ENCODE results near the gene OLFM2. TPM values are rescaled to one million over a fixed set of nuclear protein-coding genes. Genes with fewer than 3 reads are reported as not detected.

The OLFM2 gene
- total and polyA plus RNA-seq, 9 of the 15 experiments (the other 6 are each of a cell fraction or from before 2014, with no cell fraction given), result 0.10 to 0.33 (median 0.23) TPM; not detected in 4

DNA sequence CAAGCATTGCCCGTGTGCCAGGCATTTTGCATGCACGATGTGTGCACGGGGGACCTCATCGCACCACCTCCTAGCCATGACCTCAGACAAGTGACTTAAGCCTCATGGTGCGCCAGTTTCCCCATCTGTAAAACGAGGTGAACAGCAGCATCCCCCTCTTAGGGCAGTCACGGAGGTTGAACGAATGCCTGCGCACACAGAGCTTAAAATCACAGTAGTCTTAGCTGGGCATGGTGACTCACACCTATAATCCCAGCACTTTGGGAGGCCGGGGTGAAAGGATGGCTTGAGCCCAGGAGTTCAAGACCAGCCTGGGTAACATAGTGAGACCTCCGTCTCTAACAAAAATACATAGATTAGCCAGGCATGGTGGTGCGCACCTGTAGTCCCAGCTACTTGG, 52.6 kb downstream of the OLFM2 start:
- no peaks in the 10 kb centered on the region; a peak in 1 of 5 replicates for H3K4me1 ChIP-seq (replicated peaks in 1 of 2; ENCODE audit: control insufficient read depth in 2 of 2, insufficient read depth in 2 of 2, low read length in 2 of 2)
- DNase-seq (ENCODE audit: extremely low read depth in 1 of 4, low spot score in 3 of 4) (no peak), ATAC-seq (no peak), FAIRE-seq (no peak)
- no peak overlapping the region for H3K4me3 ChIP-seq
- in situ Hi-C loops (cut with MboI), result no loop called here
- intact Hi-C loops (cut with micrococcal nuclease), result no loop called here
- no peaks in the 10 kb centered on the region for H3K9me1 ChIP-seq (ENCODE audit: control insufficient read depth, insufficient read depth, low read length)
- H3K9me3 ChIP-seq (replicated peaks; ENCODE audit: control insufficient read depth, insufficient read depth, low read depth, low read length), result no peaks in the 10 kb centered on the region
- H2AFZ ChIP-seq (ENCODE audit: low read depth, low read length), result no peak overlapping the region
- H4K20me1 ChIP-seq (replicated peaks; ENCODE audit: control insufficient read depth, insufficient read depth, low read length), result peaks cover 3% of the 10 kb centered on the region; the same call in 1 of the 2 replicates
- CTCF ChIA-PET (ENCODE audit: low intra/inter-chr PET ratio), result no interaction called here
- H3K27ac ChIP-seq (ENCODE audit: extremely low read depth, low read depth, low read length), result no peak overlapping the region
- peaks cover 5 to 63% of the 10 kb centered on the region in 2 experiments; a peak in 3 of 5 replicates for H3K27me3 ChIP-seq (ENCODE audit: control insufficient read depth in 2 of 2, insufficient read depth in 2 of 2, low read length in 2 of 2)
- POLR2A ChIA-PET, result no interaction called here
- no TSS peak for BruUV-seq (replicated peaks)
- H3K9ac ChIP-seq (ENCODE audit: insufficient read depth in 1 of 2, low read depth in 2 of 2, low read length in 2 of 2), result no peak overlapping the region; a peak in 1 of 4 replicates
- 9% methylated on average over 11 of the region's 12 CpGs for WGBS (ENCODE audit: insufficient coverage, low coverage, missing lambda C conversion rate)
- no peaks in the 10 kb centered on the region for H3K36me3 ChIP-seq (ENCODE audit: control insufficient read depth, insufficient read depth, low read length)
- no peaks in the 10 kb centered on the region for H3K79me2 ChIP-seq (ENCODE audit: control insufficient read depth, insufficient read depth, low read length)
- TF ChIP-seq FOXJ2 (tag; IDR thresholded peaks at IDR 0.05) (no peak), TAF9B (IDR thresholded peaks at IDR 0.05; ENCODE audit: partially characterized antibody) (no peak), CTBP1 (IDR thresholded peaks at IDR 0.05; ENCODE audit: borderline replicate concordance) (no peak), OTX1 (CRISPR knock-in tag; IDR thresholded peaks at IDR 0.05) (no peak), NR2F6 (CRISPR knock-in tag; IDR thresholded peaks at IDR 0.05) (no peak), SOX6 (IDR thresholded peaks at IDR 0.05) (no peak), POLR2A (conservative IDR thresholded peaks at IDR 0.05) (no peak), ZNF584 (CRISPR knock-in tag; IDR thresholded peaks at IDR 0.05; ENCODE audit: low read depth) (no peak), MEF2D (tag; conservative IDR thresholded peaks at IDR 0.05; ENCODE audit: low read depth) (no peak)
- TF ChIP-seq, protein P1, sequence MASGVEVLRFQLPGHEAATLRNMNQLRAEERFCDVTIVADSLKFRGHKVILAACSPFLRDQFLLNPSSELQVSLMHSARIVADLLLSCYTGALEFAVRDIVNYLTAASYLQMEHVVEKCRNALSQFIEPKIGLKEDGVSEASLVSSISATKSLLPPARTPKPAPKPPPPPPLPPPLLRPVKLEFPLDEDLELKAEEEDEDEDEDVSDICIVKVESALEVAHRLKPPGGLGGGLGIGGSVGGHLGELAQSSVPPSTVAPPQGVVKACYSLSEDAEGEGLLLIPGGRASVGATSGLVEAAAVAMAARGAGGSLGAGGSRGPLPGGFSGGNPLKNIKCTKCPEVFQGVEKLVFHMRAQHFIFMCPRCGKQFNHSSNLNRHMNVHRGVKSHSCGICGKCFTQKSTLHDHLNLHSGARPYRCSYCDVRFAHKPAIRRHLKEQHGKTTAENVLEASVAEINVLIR (CRISPR knock-in tag; IDR thresholded peaks at IDR 0.05), result no peak
- TF ChIP-seq, protein P2, sequence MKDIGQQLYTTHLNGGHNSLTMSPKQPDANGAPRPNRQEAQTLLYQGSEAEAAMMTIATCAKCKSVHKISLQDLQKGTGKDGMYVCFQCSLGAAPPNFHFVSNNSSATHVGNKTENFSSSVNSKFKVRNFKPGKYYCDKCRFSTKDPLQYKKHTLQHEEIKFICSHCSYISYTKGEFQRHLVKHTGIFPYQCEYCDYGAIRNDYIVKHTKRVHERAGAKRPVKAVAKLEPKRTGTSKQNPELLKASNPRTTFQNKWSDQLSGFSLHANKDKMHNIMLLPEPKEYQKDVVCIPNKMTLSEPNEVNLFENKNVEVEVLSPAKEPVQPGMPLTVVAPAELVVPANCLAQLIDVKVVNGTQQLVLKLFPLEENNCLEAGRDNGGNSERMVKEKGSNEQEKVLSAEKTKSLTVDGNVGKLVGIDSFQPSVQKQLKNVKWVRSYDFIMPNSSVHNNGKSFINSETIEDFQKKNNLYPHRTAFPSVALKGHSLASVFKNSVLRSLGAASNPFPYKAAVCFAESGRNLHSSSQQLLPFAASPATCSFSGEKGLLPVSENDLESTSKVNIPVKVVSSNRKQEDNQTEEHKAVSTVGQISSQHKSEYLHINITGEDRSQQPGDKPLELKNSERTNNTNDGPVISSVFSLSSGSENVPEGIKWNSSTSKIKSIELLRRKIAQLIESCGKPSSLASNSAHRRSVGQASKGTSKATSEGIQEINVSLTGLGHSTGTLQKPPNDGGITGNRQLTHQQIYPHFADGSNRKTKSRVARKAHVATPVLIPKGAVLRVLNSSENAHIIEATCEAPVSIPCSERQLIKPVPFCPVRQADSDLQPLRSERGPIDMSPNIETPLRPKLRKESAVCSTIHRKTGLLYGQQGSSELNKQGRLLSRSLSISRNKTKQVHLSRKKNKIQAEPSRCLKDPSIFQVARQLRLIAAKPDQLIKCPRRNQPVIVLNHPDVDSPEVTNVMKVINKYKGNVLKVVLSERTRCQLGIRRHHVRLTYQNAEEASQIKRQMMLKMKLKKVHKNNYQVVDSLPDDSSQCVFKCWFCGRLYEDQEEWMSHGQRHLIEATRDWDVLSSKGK (CRISPR knock-in tag; IDR thresholded peaks at IDR 0.05), result no peak
- H3K4me2 ChIP-seq (ENCODE audit: insufficient read depth, low read length), result no peak overlapping the region
